ENCODE results near the gene ATXN7L2. TPM values are rescaled to one million over a fixed set of nuclear protein-coding genes. Genes with fewer than 3 reads are reported as not detected.

ATXN7L2 gene
- total and polyA plus RNA-seq, 7 donors, result 4.4 to 14.1 (median 5.2) TPM

DNA sequence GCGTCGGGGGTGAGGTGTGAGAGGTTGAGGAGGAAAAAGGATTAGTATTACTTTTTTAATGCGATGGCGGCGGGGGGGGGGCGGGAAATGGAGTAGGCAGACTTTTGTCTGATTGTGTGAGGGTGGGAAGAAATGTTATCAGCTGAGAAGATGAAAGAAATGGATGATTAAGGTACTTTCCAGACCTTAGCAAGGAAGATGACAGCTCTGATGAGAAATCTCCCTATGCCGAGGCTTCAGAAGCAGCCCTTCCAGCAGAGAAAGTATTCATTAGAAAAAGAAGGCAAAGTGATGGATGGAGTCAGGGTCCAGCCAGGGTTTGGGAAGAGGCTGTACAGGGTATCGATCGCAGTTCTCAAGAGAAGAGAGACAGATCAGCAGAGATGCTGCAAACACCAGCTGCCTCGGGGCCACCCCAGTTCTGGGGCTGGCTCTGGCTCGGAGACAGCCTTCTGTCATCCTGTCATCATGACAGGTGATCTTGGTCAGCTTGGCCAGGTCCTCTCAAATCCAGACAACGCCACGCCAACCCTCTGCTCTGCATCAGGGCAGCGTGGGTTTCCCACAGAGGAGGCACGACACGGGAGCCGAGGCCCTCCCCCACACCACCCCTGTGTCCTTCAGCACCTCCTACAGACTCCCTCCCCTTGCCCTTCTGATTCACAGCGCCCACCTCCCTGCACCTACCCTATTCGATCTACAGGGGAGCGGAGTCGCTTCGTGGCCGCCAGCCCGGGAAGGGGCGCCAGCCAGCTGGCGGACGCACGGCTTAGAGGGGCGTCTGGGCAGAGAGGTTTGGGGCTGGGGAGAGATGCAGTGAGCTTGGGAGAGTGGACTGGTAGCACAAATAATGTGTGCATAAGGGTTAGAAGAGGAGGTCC, 674 bp upstream of the ATXN7L2 start:
- no peaks in the 10 kb centered on the region for H3K27me3 ChIP-seq (ENCODE audit: insufficient read depth in 3 of 3, low read length in 2 of 3)
- DNase-seq (peak in 1 of 2 donors; percentile 74), ATAC-seq (peak; percentile 40 to 52 (median 43))
- H3K27ac ChIP-seq, result peak overlapping the region; percentile 74
- no peaks in the 10 kb centered on the region for H3K9me3 ChIP-seq
- 6 to 13% (median 10%) methylated on average over 29 of the region's 29 CpGs for WGBS, 3 donors
- peaks cover 0 to 68% of the 10 kb centered on the region in 2 donors for H3K36me3 ChIP-seq (ENCODE audit: insufficient read depth in 1 of 2, low read depth in 1 of 2)
- peak overlapping the region; percentile 85 for H3K4me3 ChIP-seq
- TF ChIP-seq CTCF (IDR thresholded peaks at IDR 0.05), result no peak
- peaks cover 49% of the 10 kb centered on the region for H3K4me1 ChIP-seq
- intact Hi-C loops (cut with DNase I), result no loop called here

- Histone ChIP-seq H3K27ac (peak overlapping the region; percentile 98), H3K4me1 (peaks cover 42% of the 10 kb centered on the region), H3K27me3 (ENCODE audit: insufficient read depth in 3 of 3, low read length in 2 of 3) (no peaks in the 10 kb centered on the region), H3K9me3 (no peaks in the 10 kb centered on the region), H3K4me3 (peak overlapping the region; percentile 85), H3K36me3 (ENCODE audit: insufficient read depth in 1 of 2, low read depth in 1 of 2) (peaks cover 0 to 68% of the 10 kb centered on the region in 2 donors)
- TF ChIP-seq CTCF (IDR thresholded peaks at IDR 0.05), result no peak
- intact Hi-C loops (cut with DNase I), result no loop called here
- ATAC-seq (peak in 1 of 4 donors; percentile 1), DNase-seq (no peak)
- WGBS, 3 donors, result 24 to 28% (median 28%) methylated on average over 14 to 15 of the region's 15 CpGs
Observed at GRCh38 chr1:109484519-109484975, 842 bp downstream of the ATXN7L2 start.

DNA sequence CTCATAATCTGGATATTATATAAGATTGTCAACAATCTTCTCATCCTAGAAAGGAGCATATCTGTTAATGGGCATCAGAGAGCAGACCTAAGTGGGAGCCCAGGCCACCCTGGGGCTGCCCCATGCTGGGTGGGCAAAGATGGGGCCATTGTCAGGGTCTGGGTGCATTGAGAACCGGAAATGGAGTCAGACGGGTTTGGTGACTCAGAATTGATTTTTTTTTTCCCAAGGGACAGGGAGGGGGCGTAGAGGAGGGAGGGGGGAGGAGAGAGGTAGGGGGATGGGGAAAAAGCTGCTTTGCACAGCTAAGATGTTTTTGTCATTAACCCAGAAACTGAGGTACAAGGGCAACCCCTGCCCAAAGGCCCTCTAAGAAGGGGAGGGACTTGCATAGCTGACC, 1.3 kb downstream of the ATXN7L2 start:
- Histone ChIP-seq H3K4me1 (peaks cover 40% of the 10 kb centered on the region), H3K27ac (no peak overlapping the region), H3K9me3 (no peaks in the 10 kb centered on the region), H3K27me3 (ENCODE audit: insufficient read depth in 3 of 3, low read length in 2 of 3) (no peaks in the 10 kb centered on the region), H3K36me3 (ENCODE audit: insufficient read depth in 1 of 2, low read depth in 1 of 2) (peaks cover 0 to 68% of the 10 kb centered on the region in 2 donors), H3K4me3 (peak overlapping the region; percentile 85)
- intact Hi-C loops (cut with DNase I), result no loop called here
- TF ChIP-seq CTCF (IDR thresholded peaks at IDR 0.05), result no peak
- 30 to 36% (median 30%) methylated on average over 3 of the region's 3 CpGs for WGBS, 3 donors
- DNase-seq (no peak), ATAC-seq (no peak)

- intact Hi-C loops (cut with DNase I), result no loop called here
- Histone ChIP-seq H3K27me3 (ENCODE audit: insufficient read depth in 3 of 3, low read length in 2 of 3) (no peaks in the 10 kb centered on the region), H3K9me3 (no peaks in the 10 kb centered on the region), H3K27ac (no peak overlapping the region), H3K36me3 (ENCODE audit: insufficient read depth in 1 of 2, low read depth in 1 of 2) (peaks cover 0 to 61% of the 10 kb centered on the region in 2 donors), H3K4me1 (peaks cover 28% of the 10 kb centered on the region), H3K4me3 (no peak overlapping the region)
- no peak for ATAC-seq
- TF ChIP-seq CTCF (IDR thresholded peaks at IDR 0.05), result no peak
- 42 to 68% (median 49%) methylated on average over 5 of the region's 5 CpGs for WGBS, 3 donors
- DNase-seq, result no peak
Observed at GRCh38 chr1:109487261-109487660, 3.6 kb downstream of the ATXN7L2 start.

Measured in psoas muscle (tissue), 8 donors.